ENCODE results near the gene ROBO1.

ROBO1 gene

GRCh38 chr3:78906930-78907329 is 860.9 kb downstream of the ROBO1 start:
- TF ChIP-seq POLR2AphosphoS5 (IDR thresholded peaks at IDR 0.05; ENCODE audit: low read depth, low read length): no peak
- no peak for TF ChIP-seq POLR2A (IDR thresholded peaks at IDR 0.05; ENCODE audit: low read depth, low read length)
- no peak for TF ChIP-seq TAF1 (IDR thresholded peaks at IDR 0.05; ENCODE audit: borderline replicate concordance, low read depth, low read length)
- no peak for FAIRE-seq
- no peak for DNase-seq (ENCODE audit: insufficient read length)

DNA sequence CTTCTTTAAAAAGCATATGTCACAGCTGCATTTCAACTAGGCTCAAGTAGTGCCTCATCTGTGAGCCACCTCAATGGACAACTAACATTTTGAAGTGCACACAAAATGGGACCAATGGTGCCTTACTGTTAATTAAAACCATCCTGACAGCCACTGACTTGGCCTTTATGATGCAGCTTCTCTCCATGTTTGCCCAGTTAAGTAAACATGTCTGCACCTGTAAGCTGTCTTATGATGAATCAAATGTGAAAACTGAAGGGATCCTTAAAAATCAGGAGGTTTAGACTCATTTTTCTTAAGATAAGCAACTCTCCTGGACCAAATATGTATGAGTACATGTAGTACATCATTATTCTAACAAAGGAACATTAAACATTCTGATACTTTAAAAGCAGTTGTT is 861.6 kb downstream of the ROBO1 start:
- DNase-seq (ENCODE audit: insufficient read length) (no peak), FAIRE-seq (no peak)

GRCh38 chr3:78905700-78906099 is 862.1 kb downstream of the ROBO1 start:
- FAIRE-seq: no peak

More for the DNA sequence above, 861.6 kb downstream of the ROBO1 start:
- TF ChIP-seq POLR2A (IDR thresholded peaks at IDR 0.05; ENCODE audit: low read depth, low read length) (no peak), TAF1 (IDR thresholded peaks at IDR 0.05; ENCODE audit: borderline replicate concordance, low read depth, low read length) (no peak), POLR2AphosphoS5 (IDR thresholded peaks at IDR 0.05; ENCODE audit: low read depth, low read length) (no peak)

GRCh38 chr3:78901544-78901943 is 866.3 kb downstream of the ROBO1 start:
- no peak for FAIRE-seq
- no peak for DNase-seq (ENCODE audit: insufficient read length)
- TF ChIP-seq POLR2AphosphoS5 (IDR thresholded peaks at IDR 0.05; ENCODE audit: low read depth, low read length) (no peak), TAF1 (IDR thresholded peaks at IDR 0.05; ENCODE audit: borderline replicate concordance, low read depth, low read length) (no peak), POLR2A (IDR thresholded peaks at IDR 0.05; ENCODE audit: low read depth, low read length) (no peak)

More at GRCh38 chr3:78905700-78906099, 862.1 kb downstream of the ROBO1 start:
- DNase-seq (ENCODE audit: insufficient read length): no peak
- no peak for TF ChIP-seq POLR2A (IDR thresholded peaks at IDR 0.05; ENCODE audit: low read depth, low read length)
- TF ChIP-seq POLR2AphosphoS5 (IDR thresholded peaks at IDR 0.05; ENCODE audit: low read depth, low read length): no peak
- TF ChIP-seq TAF1 (IDR thresholded peaks at IDR 0.05; ENCODE audit: borderline replicate concordance, low read depth, low read length): no peak

- FAIRE-seq (no peak), DNase-seq (ENCODE audit: insufficient read length) (no peak)
- TF ChIP-seq POLR2A (IDR thresholded peaks at IDR 0.05; ENCODE audit: low read depth, low read length) (no peak), TAF1 (IDR thresholded peaks at IDR 0.05; ENCODE audit: borderline replicate concordance, low read depth, low read length) (no peak), POLR2AphosphoS5 (IDR thresholded peaks at IDR 0.05; ENCODE audit: low read depth, low read length) (no peak)
Measured at GRCh38 chr3:78900880-78901279, 866.9 kb downstream of the ROBO1 start.

DNA sequence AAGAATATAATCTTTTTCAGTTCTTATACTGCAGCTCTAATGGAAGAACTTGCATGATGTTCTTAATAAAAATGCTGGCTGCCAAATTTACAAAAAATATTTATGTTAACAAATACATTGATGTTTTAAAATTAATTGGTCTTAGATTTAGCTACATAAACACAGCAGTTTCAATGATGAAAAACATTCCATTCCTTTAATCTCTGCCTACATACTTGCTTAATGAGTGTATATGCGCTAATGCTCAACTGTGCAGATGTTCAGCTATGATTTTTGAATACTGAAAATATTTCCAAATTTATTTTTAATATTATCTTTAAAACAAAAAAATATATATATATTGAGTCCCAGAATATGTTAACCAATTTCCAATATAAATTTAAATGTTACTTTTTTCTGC is 867.4 kb downstream of the ROBO1 start:
- TF ChIP-seq POLR2AphosphoS5 (IDR thresholded peaks at IDR 0.05; ENCODE audit: low read depth, low read length) (no peak), POLR2A (IDR thresholded peaks at IDR 0.05; ENCODE audit: low read depth, low read length) (no peak), TAF1 (IDR thresholded peaks at IDR 0.05; ENCODE audit: borderline replicate concordance, low read depth, low read length) (no peak)
- DNase-seq (ENCODE audit: insufficient read length) (no peak), FAIRE-seq (no peak)

GRCh38 chr3:78895528-78895927 is 872.3 kb downstream of the ROBO1 start:
- DNase-seq (ENCODE audit: insufficient read length) (no peak), FAIRE-seq (no peak)
- TF ChIP-seq POLR2A (IDR thresholded peaks at IDR 0.05; ENCODE audit: low read depth, low read length) (no peak), TAF1 (IDR thresholded peaks at IDR 0.05; ENCODE audit: borderline replicate concordance, low read depth, low read length) (no peak), POLR2AphosphoS5 (IDR thresholded peaks at IDR 0.05; ENCODE audit: low read depth, low read length) (no peak)

DNA sequence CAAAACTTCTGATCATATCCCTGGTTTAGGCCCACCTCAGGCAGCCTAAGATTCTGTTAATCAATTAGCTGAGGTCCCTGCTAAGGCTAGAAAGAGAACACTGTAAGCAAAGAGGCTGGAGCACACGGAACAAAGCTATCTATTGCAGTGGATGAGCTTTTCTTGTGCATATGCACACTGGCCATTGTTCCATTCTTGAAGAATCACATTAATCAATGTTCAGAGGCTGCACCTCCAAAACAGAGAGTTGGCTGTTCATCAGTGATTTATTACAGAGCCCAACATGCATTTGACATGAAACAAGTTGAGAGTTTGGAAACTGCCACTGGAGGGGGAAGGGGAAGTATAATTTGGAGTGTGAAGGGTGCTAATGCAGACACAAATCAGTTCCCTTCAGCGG is 873.0 kb downstream of the ROBO1 start:
- TF ChIP-seq POLR2A (IDR thresholded peaks at IDR 0.05; ENCODE audit: low read depth, low read length) (no peak), TAF1 (IDR thresholded peaks at IDR 0.05; ENCODE audit: borderline replicate concordance, low read depth, low read length) (no peak), POLR2AphosphoS5 (IDR thresholded peaks at IDR 0.05; ENCODE audit: low read depth, low read length) (no peak)
- no peak for FAIRE-seq
- no peak for DNase-seq (ENCODE audit: insufficient read length)

- FAIRE-seq (no peak), DNase-seq (ENCODE audit: insufficient read length) (no peak)
- no peak for TF ChIP-seq POLR2AphosphoS5 (IDR thresholded peaks at IDR 0.05; ENCODE audit: low read depth, low read length)
- no peak for TF ChIP-seq POLR2A (IDR thresholded peaks at IDR 0.05; ENCODE audit: low read depth, low read length)
- TF ChIP-seq TAF1 (IDR thresholded peaks at IDR 0.05; ENCODE audit: borderline replicate concordance, low read depth, low read length): no peak
Measured at GRCh38 chr3:78893161-78893560, 874.6 kb downstream of the ROBO1 start.

- FAIRE-seq (no peak), DNase-seq (ENCODE audit: insufficient read length) (no peak)
- TF ChIP-seq TAF1 (IDR thresholded peaks at IDR 0.05; ENCODE audit: borderline replicate concordance, low read depth, low read length): no peak
- TF ChIP-seq POLR2AphosphoS5 (IDR thresholded peaks at IDR 0.05; ENCODE audit: low read depth, low read length): no peak
- no peak for TF ChIP-seq POLR2A (IDR thresholded peaks at IDR 0.05; ENCODE audit: low read depth, low read length)
Measured at GRCh38 chr3:78889348-78889747, 878.5 kb downstream of the ROBO1 start.

DNA sequence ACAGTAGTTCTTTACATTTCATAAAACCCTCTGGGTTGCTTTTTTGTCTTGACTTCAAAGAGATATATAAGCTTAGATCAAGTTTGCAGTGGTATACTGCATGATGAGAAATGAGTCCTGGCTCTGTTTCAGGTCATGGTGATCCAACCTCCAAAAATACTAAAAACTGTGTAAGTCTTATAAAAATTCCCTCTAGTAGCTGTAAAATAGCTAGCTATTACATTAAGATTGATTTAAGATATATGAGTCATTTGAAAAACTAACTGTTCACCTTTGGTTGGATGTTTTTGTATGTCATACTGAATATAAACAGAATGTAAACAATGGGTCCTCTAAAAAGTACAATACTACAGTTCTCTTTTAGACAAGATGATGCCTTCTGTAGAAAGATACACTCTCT is 879.2 kb downstream of the ROBO1 start:
- no peak for DNase-seq (ENCODE audit: insufficient read length)
- TF ChIP-seq POLR2A (IDR thresholded peaks at IDR 0.05; ENCODE audit: low read depth, low read length) (no peak), POLR2AphosphoS5 (IDR thresholded peaks at IDR 0.05; ENCODE audit: low read depth, low read length) (no peak), TAF1 (IDR thresholded peaks at IDR 0.05; ENCODE audit: borderline replicate concordance, low read depth, low read length) (no peak)
- no peak for FAIRE-seq

- TF ChIP-seq POLR2A (IDR thresholded peaks at IDR 0.05; ENCODE audit: low read depth, low read length) (no peak), POLR2AphosphoS5 (IDR thresholded peaks at IDR 0.05; ENCODE audit: low read depth, low read length) (no peak), TAF1 (IDR thresholded peaks at IDR 0.05; ENCODE audit: borderline replicate concordance, low read depth, low read length) (no peak)
- no peak for FAIRE-seq
- no peak for DNase-seq (ENCODE audit: insufficient read length)
Measured at GRCh38 chr3:78887547-78888011, 880.2 kb downstream of the ROBO1 start.

Measured in GM12892 (cell line).